Brain microvascular endothelial cell (primary cell): Measurements from ENCODE around the gene ASPSCR1.

Experiments used
- DNase-seq: peaks from one replicate; pipeline ENCODE4 v3.0.0-alpha.2; 2020
- H3K27ac ChIP-seq: fragments of 250-450 bp; sonication (Bioruptor Pico); 2 replicates; pipeline ENCODE4 v1.5.1; 2020; ENCODE audit warnings: mild to moderate bottlenecking, moderate library complexity
- H3K27me3 ChIP-seq: fragments of 250-450 bp; sonication (Bioruptor Pico); replicated peaks from 2 replicates; pipeline ENCODE4 v1.5.1; 2020; ENCODE audit warnings: mild to moderate bottlenecking
- H3K36me3 ChIP-seq: fragments of 250-450 bp; sonication (Bioruptor Pico); replicated peaks from 2 replicates; pipeline ENCODE4 v1.5.1; 2020; ENCODE audit warnings: mild to moderate bottlenecking
- H3K4me3 ChIP-seq: 2 replicates; pipeline ENCODE4 v1.5.1; 2011; ENCODE audit warnings: low read depth, mild to moderate bottlenecking, control low read depth, low read length, moderate library complexity
- in situ Hi-C: cut with HindIII; loops from 2 replicates; pipeline ENCODE4 v1.10.0; 2017; ENCODE audit warnings: low sequenced_read_pairs, low pct_ligation_motif_present
- TF ChIP-seq, protein P1 (sequence below): IDR thresholded peaks from 2 replicates; pipeline ENCODE4 v1.5.1; 2011; ENCODE audit warnings: low read depth, mild to moderate bottlenecking, moderate library complexity, low read length, control low read depth, inconsistent platforms; ENCODE audit errors: missing control alignments

ASPSCR1 gene

GRCh38 chr17:82058855-82059249 lies 81.4 kb downstream of the ASPSCR1 start:
- Histone ChIP-seq H3K4me3 (no peak overlapping the region), H3K27ac (no peak overlapping the region), H3K27me3 (no peaks in the 10 kb centered on the region), H3K36me3 (peaks cover 73% of the 10 kb centered on the region)
- DNase-seq = no peak
- in situ Hi-C loops = no loop called here
- TF ChIP-seq, protein P1, sequence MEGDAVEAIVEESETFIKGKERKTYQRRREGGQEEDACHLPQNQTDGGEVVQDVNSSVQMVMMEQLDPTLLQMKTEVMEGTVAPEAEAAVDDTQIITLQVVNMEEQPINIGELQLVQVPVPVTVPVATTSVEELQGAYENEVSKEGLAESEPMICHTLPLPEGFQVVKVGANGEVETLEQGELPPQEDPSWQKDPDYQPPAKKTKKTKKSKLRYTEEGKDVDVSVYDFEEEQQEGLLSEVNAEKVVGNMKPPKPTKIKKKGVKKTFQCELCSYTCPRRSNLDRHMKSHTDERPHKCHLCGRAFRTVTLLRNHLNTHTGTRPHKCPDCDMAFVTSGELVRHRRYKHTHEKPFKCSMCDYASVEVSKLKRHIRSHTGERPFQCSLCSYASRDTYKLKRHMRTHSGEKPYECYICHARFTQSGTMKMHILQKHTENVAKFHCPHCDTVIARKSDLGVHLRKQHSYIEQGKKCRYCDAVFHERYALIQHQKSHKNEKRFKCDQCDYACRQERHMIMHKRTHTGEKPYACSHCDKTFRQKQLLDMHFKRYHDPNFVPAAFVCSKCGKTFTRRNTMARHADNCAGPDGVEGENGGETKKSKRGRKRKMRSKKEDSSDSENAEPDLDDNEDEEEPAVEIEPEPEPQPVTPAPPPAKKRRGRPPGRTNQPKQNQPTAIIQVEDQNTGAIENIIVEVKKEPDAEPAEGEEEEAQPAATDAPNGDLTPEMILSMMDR = no peak

GRCh38 chr17:82059272-82060000 lies 82.0 kb downstream of the ASPSCR1 start:
- no peak overlapping the region for H3K4me3 ChIP-seq
- no peak for DNase-seq
- TF ChIP-seq, protein P1 = no peak
- H3K27me3 ChIP-seq = no peaks in the 10 kb centered on the region
- in situ Hi-C loops = no loop called here
- no peak overlapping the region for H3K27ac ChIP-seq
- H3K36me3 ChIP-seq = peaks cover 69% of the 10 kb centered on the region

- in situ Hi-C loops = no loop called here
- DNase-seq = no peak
- Histone ChIP-seq H3K27ac (no peak overlapping the region), H3K4me3 (no peak overlapping the region), H3K27me3 (no peaks in the 10 kb centered on the region), H3K36me3 (peaks cover 64% of the 10 kb centered on the region)
- TF ChIP-seq, protein P1 = no peak
These were observed 82.6 kb downstream of the ASPSCR1 start for GRCh38 chr17:82060001-82060380.

- peaks cover 59% of the 10 kb centered on the region for H3K36me3 ChIP-seq
- no peak overlapping the region for H3K27ac ChIP-seq
- no peak overlapping the region for H3K4me3 ChIP-seq
- DNase-seq = no peak
- in situ Hi-C loops = no loop called here
- no peaks in the 10 kb centered on the region for H3K27me3 ChIP-seq
- TF ChIP-seq, protein P1 = no peak
These were observed 83.2 kb downstream of the ASPSCR1 start for GRCh38 chr17:82060614-82061013.

DNA sequence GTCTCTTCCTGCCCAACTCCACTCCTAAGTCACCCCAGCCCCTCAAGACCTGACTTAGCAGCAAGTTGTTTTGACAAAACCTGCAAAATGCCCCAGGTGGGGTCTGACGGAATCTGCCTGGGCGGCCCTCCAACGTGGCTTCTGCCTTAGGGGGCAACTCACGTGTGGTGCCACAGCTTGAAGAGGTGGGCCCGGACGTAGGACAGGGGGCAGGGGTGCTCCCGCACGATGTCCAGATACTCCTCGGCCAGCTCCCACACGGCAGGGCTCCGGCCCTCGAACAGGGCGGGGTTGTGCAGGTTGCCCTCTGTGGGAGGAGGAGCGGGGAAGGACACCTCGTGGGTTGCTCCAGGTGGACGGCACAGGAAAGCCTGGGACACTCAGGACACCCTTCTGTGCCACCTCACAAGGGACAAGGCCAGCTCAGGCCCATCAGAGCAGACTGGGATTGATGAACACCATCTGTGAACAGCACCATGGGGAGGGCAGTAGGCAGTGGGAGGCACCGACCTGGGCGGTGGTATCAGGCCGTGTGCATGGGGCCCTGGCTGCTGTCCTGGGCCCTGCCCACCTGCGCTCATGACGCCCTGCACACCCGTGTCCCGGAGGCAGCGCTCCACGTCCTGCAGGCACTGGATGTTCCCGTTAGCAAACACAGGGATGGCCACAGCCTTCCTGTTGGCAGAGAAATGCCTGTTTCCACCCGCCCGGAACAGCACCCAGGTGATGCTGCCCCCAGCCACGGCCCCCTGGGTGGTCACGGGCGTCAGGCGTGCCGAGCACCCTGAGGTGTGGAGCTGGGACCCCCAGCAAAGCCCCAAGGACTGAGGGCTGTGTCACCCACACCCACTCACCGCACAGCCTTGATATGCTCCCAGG lies 83.9 kb downstream of the ASPSCR1 start:
- Histone ChIP-seq H3K27ac (no peak overlapping the region), H3K27me3 (no peaks in the 10 kb centered on the region), H3K36me3 (peaks cover 52% of the 10 kb centered on the region), H3K4me3 (no peak overlapping the region)
- in situ Hi-C loops = no loop called here
- DNase-seq = no peak
- TF ChIP-seq, protein P1 = no peak
